HepG2 (cell line): Measurements from ENCODE around the gene FOXR1. TPM values are rescaled to one million over a fixed set of nuclear protein-coding genes. Genes with fewer than 3 reads are reported as not detected.

ENCODE experiments used
- ESRRA ChIP-seq: sonication (generic); formaldehyde crosslinking; IDR thresholded peaks from 2 replicates; pipeline ENCODE4 v1.5.1; 2020; ENCODE audit warnings: mild to moderate bottlenecking, low read depth, missing genetic modification reagents
- FOXA1 ChIP-seq, 2 experiments: fragments of 450-650 bp in 1 of 2; sonication (generic) in 1 of 2; formaldehyde crosslinking in 1 of 2; IDR thresholded peaks; 2 replicates each; pipeline versions ENCODE4 v1.4.0 to v1.6.1; 2016 to 2020; ENCODE audit warnings: missing genetic modification reagents in 1 of 2
- NRL ChIP-seq: sonication (generic); formaldehyde crosslinking; IDR thresholded peaks from 2 replicates; pipeline ENCODE4 v1.5.0; 2020; ENCODE audit warnings: missing genetic modification reagents, mild to moderate bottlenecking, moderate library complexity, borderline replicate concordance
- SRSF1 ChIP-seq: fragments of 200-400 bp; formaldehyde crosslinking; optimal IDR thresholded peaks from 2 replicates; pipeline ENCODE3; 2017; ENCODE audit warnings: mild to moderate bottlenecking, low read depth, low read length, moderate library complexity
- TBL1XR1 ChIP-seq: fragments of 150-350 bp; IDR thresholded peaks from 2 replicates; pipeline ENCODE4 v1.6.1; 2014; ENCODE audit warnings: borderline replicate concordance, low read length; ENCODE audit not compliant: partially characterized antibody
- TP53 ChIP-seq: sonication (generic); formaldehyde crosslinking; conservative IDR thresholded peaks from 2 replicates; pipeline ENCODE4 v1.4.0; 2020; ENCODE audit warnings: missing genetic modification reagents
- ZBTB38 ChIP-seq: sonication (generic); formaldehyde crosslinking; IDR thresholded peaks from 2 replicates; pipeline ENCODE4 v1.5.1; 2020; ENCODE audit warnings: mild to moderate bottlenecking, missing genetic modification reagents
- ZBTB7A ChIP-seq: sonication (generic); formaldehyde crosslinking; IDR thresholded peaks from 2 replicates; pipeline ENCODE4 v1.8.0; 2022; ENCODE audit warnings: mild to moderate bottlenecking, missing genetic modification reagents
- ZC3H4 ChIP-seq: sonication (generic); formaldehyde crosslinking; IDR thresholded peaks from 2 replicates; pipeline ENCODE4 v1.4.0; 2020; ENCODE audit warnings: missing genetic modification reagents, borderline replicate concordance
- ZNF333 ChIP-seq: sonication (generic); formaldehyde crosslinking; IDR thresholded peaks from 2 replicates; pipeline ENCODE4 v1.4.0; 2020; ENCODE audit warnings: mild to moderate bottlenecking, missing genetic modification reagents, borderline replicate concordance
- ZNF354B ChIP-seq: sonication (generic); formaldehyde crosslinking; IDR thresholded peaks from 2 replicates; pipeline ENCODE4 v1.8.0; 2022; ENCODE audit warnings: mild to moderate bottlenecking, missing genetic modification reagents
- ZNF564 ChIP-seq: sonication (generic); formaldehyde crosslinking; IDR thresholded peaks from 2 replicates; pipeline ENCODE4 v1.8.1; 2023; ENCODE audit warnings: mild to moderate bottlenecking, missing genetic modification reagents
- ZNF749 ChIP-seq: sonication (generic); formaldehyde crosslinking; IDR thresholded peaks from 2 replicates; pipeline ENCODE4 v1.8.0; 2022; ENCODE audit warnings: mild to moderate bottlenecking, missing genetic modification reagents, moderate library complexity, borderline replicate concordance
- polyA plus RNA-seq, 8 experiments: library from polyadenylated mRNA; depleted of rRNA in 3 of 8; stranded (reverse) in 7 of 8; unstranded in 1 of 8; fragments of >200 nt; fragmentation: Illumina TruSeq in 4 of 8; extraction: Trizol in 4 of 8; gene quantifications; 2 replicates each; pipeline versions ENCODE4 v1.2.1 to v1.2.3, GENCODE V29; 2011 to 2016; ENCODE audit warnings: low read depth in 4 of 8, missing spikeins in 1 of 8, mixed read lengths in 1 of 8; ENCODE audit not compliant: insufficient read depth in 1 of 8
- total RNA-seq, 5 experiments: library from RNA; depleted of rRNA; stranded (reverse); fragments of >200 nt; fragmentation: Illumina TruSeq; extraction: Trizol; gene quantifications; 2 replicates each; pipeline ENCODE4 v1.2.3, GENCODE V29; 2016; ENCODE audit warnings: low read depth in 1 of 5
- TF ChIP-seq, protein P1 (sequence below): sonication (generic); formaldehyde crosslinking; IDR thresholded peaks from 2 replicates; pipeline ENCODE4 v1.4.0; 2020; ENCODE audit warnings: missing genetic modification reagents
- TF ChIP-seq, protein P2 (sequence below): sonication (generic); formaldehyde crosslinking; IDR thresholded peaks from 2 replicates; pipeline ENCODE4 v1.4.0; 2020; ENCODE audit warnings: low read depth, missing genetic modification reagents
- TF ChIP-seq, protein P3 (sequence below): IDR thresholded peaks from 2 replicates; pipeline ENCODE4 v1.6.1; 2016; ENCODE audit warnings: missing biosample characterization, missing genetic modification reagents, low read depth
- TF ChIP-seq, protein P4 (sequence below): sonication (generic); formaldehyde crosslinking; IDR thresholded peaks from 2 replicates; pipeline ENCODE4 v1.4.0; 2020; ENCODE audit warnings: missing genetic modification reagents, borderline replicate concordance
- TF ChIP-seq, protein P5 (sequence below): fragments of 450-650 bp; IDR thresholded peaks from 2 replicates; pipeline ENCODE4 v1.6.1; 2016

Gene FOXR1
- total and polyA plus RNA-seq, 2 of the 13 experiments (the other 11 are each of a cell fraction or from before 2014, with no cell fraction given), result not detected

DNA sequence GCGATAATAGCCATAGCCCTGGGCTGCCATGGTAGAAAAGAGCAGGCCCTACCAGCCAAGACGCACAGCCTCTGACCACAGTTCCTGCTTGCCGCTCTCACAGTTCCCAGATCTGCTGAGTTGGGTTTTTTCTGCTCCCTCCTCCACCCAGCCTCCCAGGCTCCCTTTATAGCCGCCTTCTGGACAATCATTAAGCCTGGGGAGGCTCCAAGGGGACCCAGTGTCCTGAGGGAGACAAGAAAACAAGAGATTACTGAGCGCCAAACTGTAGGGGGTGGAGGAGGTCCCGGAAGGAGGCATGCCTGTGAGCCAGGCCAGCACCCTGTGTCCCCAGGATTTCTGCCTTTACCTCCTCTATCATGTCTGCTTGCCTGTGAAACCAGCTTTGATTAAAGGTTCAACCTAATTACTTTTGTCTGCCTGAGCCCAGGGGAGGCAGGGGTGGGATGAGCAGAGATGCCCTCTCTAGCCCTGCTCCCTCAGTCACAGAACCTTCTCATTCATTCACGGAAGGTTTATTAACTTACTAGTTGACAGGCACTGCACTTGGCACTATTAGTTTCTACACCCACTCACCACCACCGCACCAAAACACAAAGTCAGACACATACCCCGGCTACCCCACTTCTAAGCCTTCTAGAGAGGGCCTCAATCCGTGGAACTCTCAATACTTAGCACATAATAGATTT, 57.9 kb downstream of the FOXR1 start (continued):
- TF ChIP-seq, protein P1, sequence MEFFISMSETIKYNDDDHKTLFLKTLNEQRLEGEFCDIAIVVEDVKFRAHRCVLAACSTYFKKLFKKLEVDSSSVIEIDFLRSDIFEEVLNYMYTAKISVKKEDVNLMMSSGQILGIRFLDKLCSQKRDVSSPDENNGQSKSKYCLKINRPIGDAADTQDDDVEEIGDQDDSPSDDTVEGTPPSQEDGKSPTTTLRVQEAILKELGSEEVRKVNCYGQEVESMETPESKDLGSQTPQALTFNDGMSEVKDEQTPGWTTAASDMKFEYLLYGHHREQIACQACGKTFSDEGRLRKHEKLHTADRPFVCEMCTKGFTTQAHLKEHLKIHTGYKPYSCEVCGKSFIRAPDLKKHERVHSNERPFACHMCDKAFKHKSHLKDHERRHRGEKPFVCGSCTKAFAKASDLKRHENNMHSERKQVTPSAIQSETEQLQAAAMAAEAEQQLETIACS (CRISPR knock-in tag), result no peak
- TF ChIP-seq ZNF564 (CRISPR knock-in tag) (no peak; the same call in 1 of the 2 replicates), SRSF1 (no peak), ZNF749 (CRISPR knock-in tag) (no peak), ZBTB38 (CRISPR knock-in tag) (no peak), ZBTB7A (no peak), ESRRA (CRISPR knock-in tag) (no peak; the same call in 1 of the 2 replicates), TP53 (no peak), NRL (CRISPR knock-in tag) (no peak), FOXA1 (IDR thresholded peaks at IDR 0.05) (no peak), FOXA1 (CRISPR knock-in tag; IDR thresholded peaks at IDR 0.05) (no peak), ZC3H4 (CRISPR knock-in tag) (no peak; the same call in 1 of the 2 replicates), ZNF333 (CRISPR knock-in tag) (no peak), TBL1XR1 (no peak), ZNF354B (CRISPR knock-in tag) (no peak)
- TF ChIP-seq, protein P2, sequence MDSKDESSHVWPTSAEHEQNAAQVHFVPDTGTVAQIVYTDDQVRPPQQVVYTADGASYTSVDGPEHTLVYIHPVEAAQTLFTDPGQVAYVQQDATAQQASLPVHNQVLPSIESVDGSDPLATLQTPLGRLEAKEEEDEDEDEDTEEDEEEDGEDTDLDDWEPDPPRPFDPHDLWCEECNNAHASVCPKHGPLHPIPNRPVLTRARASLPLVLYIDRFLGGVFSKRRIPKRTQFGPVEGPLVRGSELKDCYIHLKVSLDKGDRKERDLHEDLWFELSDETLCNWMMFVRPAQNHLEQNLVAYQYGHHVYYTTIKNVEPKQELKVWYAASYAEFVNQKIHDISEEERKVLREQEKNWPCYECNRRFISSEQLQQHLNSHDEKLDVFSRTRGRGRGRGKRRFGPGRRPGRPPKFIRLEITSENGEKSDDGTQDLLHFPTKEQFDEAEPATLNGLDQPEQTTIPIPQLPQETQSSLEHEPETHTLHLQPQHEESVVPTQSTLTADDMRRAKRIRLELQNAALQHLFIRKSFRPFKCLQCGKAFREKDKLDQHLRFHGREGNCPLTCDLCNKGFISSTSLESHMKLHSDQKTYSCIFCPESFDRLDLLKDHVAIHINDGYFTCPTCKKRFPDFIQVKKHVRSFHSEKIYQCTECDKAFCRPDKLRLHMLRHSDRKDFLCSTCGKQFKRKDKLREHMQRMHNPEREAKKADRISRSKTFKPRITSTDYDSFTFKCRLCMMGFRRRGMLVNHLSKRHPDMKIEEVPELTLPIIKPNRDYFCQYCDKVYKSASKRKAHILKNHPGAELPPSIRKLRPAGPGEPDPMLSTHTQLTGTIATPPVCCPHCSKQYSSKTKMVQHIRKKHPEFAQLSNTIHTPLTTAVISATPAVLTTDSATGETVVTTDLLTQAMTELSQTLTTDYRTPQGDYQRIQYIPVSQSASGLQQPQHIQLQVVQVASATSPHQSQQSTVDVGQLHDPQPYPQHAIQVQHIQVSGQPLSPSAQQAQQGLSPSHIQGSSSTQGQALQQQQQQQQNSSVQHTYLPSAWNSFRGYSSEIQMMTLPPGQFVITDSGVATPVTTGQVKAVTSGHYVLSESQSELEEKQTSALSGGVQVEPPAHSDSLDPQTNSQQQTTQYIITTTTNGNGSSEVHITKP, result peak; percentile 60; the same call in 1 of the 2 replicates
- TF ChIP-seq, protein P3, sequence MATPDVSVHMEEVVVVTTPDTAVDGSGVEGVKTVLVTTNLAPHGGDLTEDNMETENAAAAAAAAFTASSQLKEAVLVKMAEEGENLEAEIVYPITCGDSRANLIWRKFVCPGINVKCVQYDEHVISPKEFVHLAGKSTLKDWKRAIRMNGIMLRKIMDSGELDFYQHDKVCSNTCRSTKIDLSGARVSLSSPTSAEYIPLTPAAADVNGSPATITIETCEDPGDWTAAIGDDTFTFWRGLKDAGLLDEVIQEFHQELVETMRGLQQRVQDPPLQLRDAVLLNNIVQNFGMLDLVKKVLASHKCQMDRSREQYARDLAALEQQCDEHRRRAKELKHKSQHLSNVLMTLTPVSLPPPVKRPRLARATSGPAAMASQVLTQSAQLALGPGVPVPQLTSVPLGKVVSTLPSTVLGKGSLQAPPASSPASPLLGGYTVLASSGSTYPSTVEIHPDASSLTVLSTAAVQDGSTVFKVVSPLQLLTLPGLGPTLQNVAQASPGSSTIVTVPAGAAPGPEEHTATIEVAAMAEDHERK (CRISPR knock-in tag), result no peak
- TF ChIP-seq, protein P4, sequence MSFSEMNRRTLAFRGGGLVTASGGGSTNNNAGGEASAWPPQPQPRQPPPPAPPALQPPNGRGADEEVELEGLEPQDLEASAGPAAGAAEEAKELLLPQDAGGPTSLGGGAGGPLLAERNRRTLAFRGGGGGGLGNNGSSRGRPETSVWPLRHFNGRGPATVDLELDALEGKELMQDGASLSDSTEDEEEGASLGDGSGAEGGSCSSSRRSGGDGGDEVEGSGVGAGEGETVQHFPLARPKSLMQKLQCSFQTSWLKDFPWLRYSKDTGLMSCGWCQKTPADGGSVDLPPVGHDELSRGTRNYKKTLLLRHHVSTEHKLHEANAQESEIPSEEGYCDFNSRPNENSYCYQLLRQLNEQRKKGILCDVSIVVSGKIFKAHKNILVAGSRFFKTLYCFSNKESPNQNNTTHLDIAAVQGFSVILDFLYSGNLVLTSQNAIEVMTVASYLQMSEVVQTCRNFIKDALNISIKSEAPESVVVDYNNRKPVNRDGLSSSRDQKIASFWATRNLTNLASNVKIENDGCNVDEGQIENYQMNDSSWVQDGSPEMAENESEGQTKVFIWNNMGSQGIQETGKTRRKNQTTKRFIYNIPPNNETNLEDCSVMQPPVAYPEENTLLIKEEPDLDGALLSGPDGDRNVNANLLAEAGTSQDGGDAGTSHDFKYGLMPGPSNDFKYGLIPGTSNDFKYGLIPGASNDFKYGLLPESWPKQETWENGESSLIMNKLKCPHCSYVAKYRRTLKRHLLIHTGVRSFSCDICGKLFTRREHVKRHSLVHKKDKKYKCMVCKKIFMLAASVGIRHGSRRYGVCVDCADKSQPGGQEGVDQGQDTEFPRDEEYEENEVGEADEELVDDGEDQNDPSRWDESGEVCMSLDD (CRISPR knock-in tag), result no peak
- TF ChIP-seq, protein P5, sequence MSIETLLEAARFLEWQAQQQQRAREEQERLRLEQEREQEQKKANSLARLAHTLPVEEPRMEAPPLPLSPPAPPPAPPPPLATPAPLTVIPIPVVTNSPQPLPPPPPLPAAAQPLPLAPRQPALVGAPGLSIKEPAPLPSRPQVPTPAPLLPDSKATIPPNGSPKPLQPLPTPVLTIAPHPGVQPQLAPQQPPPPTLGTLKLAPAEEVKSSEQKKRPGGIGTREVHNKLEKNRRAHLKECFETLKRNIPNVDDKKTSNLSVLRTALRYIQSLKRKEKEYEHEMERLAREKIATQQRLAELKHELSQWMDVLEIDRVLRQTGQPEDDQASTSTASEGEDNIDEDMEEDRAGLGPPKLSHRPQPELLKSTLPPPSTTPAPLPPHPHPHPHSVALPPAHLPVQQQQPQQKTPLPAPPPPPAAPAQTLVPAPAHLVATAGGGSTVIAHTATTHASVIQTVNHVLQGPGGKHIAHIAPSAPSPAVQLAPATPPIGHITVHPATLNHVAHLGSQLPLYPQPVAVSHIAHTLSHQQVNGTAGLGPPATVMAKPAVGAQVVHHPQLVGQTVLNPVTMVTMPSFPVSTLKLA, result no peak
